ENCODE results near the gene ZNF525.
A peak's percentile ranks its signal among the peaks of the same experiment; 100 is the strongest.
"Not testable (repeated sequence)": the region's sequence is repeated elsewhere in the genome, so short reads cannot be mapped to it uniquely, and the experiment has no call there.

The ZNF525 gene

DNA sequence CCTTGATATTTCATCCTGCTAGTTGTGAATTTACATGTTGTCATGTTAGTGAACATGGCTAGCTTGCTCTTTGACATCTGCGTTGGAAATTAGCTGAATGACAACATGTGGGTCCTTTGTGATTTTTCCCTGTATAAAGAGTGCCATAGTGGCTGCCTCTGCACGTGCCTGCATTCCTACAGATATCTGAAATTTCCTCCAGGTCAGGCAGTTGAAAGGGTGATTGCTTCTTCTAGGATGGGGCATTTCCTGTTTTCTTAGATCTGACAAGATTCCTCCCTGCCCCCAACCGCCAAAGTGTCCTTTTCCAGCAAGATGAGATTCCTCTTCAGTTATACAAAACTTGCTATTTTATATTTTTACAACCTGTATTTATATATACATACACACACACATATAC is 8.8 kb downstream of the ZNF525 start:
- Histone ChIP-seq H3K27me3 (ENCODE audit: control insufficient read depth, insufficient read depth, low read length) (no peaks in the 10 kb centered on the region), H3K36me3 (ENCODE audit: control insufficient read depth, insufficient read depth, low read length) (peaks cover 14% of the 10 kb centered on the region), H3K4me3 (ENCODE audit: low read depth, low read length) (no peak overlapping the region), H3K9me3 (ENCODE audit: control insufficient read depth, insufficient read depth, low read length) (no peaks in the 10 kb centered on the region), H3K9ac (ENCODE audit: low read depth, low read length) (no peak overlapping the region), H3K4me1 (ENCODE audit: control insufficient read depth, insufficient read depth, low read length) (no peaks in the 10 kb centered on the region)

DNA sequence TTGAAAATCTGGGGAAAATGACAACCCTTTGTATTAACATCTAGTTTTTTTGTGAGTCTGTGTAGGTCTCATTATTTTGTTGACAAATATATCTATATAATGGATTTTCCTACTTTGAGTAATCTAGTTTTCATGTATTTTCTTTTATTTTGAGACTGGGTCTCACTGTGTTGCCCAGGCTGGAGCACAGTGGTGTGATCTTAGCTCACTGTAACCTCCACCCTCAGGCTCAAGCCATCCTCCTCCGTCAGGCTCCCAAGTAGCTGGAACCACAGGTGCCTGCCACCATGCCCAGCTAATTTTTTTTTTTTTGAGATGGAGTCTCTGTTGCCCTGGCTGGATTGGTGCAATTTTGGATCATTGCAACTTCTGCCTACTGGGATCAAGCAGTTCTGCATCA is 9.2 kb downstream of the ZNF525 start:
- Histone ChIP-seq H3K36me3 (ENCODE audit: control insufficient read depth, insufficient read depth, low read length) (peaks cover 14% of the 10 kb centered on the region), H3K27me3 (ENCODE audit: control insufficient read depth, insufficient read depth, low read length) (no peaks in the 10 kb centered on the region), H3K9me3 (ENCODE audit: control insufficient read depth, insufficient read depth, low read length) (no peaks in the 10 kb centered on the region), H3K4me3 (ENCODE audit: low read depth, low read length) (no peak overlapping the region), H3K9ac (ENCODE audit: low read depth, low read length) (no peak overlapping the region), H3K4me1 (ENCODE audit: control insufficient read depth, insufficient read depth, low read length) (no peaks in the 10 kb centered on the region)

DNA sequence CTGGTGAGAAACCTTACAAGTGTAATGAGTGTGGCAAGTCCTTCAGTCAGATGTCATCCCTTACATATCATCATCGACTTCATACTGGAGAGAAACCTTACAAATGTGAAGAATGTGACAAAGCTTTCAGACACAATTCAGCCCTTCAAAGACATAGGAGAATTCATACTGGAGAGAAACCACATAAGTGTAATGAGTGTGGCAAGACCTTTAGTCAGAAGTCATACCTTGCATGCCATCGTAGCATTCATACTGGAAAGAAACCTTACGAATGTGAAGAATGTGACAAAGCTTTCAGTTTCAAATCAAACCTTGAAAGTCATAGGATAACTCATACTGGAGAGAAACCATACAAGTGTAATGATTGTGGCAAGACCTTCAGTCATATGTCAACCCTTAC is 15.9 kb downstream of the ZNF525 start:
- Histone ChIP-seq H3K36me3 (ENCODE audit: control insufficient read depth, insufficient read depth, low read length) (peaks cover 35% of the 10 kb centered on the region), H3K9ac (ENCODE audit: low read depth, low read length) (no peak overlapping the region), H3K4me1 (ENCODE audit: control insufficient read depth, insufficient read depth, low read length) (no peaks in the 10 kb centered on the region), H3K9me3 (ENCODE audit: control insufficient read depth, insufficient read depth, low read length) (peaks cover 7% of the 10 kb centered on the region), H3K27me3 (ENCODE audit: control insufficient read depth, insufficient read depth, low read length) (no peaks in the 10 kb centered on the region), H3K4me3 (ENCODE audit: low read depth, low read length) (no peak overlapping the region)

DNA sequence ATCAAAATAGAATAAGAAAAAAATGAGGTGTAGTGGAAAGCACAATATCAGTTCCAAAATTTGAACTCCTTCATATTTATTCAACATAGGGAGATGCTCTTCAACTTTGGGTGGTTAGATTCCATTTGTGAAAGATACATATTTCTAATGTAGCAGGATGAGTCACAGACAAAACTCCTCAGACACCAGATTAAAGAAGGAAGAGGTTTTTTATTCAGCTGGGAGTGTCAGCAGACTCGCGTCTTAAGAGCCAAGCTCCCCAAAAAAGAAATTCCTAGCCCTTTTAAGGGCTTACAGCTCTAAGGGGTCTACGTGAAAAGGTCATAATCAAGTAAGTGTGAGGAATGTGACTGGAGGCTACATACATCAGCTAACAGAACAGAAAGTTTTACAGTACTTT is 22.7 kb downstream of the ZNF525 start:
- no peaks in the 10 kb centered on the region for H3K27me3 ChIP-seq (ENCODE audit: control insufficient read depth, insufficient read depth, low read length)
- no peaks in the 10 kb centered on the region for H3K9me3 ChIP-seq (ENCODE audit: control insufficient read depth, insufficient read depth, low read length)
- peaks cover 9% of the 10 kb centered on the region for H3K36me3 ChIP-seq (ENCODE audit: control insufficient read depth, insufficient read depth, low read length)
- H3K9ac ChIP-seq (ENCODE audit: low read depth, low read length), result no peak overlapping the region
- no peak overlapping the region for H3K4me3 ChIP-seq (ENCODE audit: low read depth, low read length)
- peaks cover 2% of the 10 kb centered on the region for H3K4me1 ChIP-seq (ENCODE audit: control insufficient read depth, insufficient read depth, low read length)

DNA sequence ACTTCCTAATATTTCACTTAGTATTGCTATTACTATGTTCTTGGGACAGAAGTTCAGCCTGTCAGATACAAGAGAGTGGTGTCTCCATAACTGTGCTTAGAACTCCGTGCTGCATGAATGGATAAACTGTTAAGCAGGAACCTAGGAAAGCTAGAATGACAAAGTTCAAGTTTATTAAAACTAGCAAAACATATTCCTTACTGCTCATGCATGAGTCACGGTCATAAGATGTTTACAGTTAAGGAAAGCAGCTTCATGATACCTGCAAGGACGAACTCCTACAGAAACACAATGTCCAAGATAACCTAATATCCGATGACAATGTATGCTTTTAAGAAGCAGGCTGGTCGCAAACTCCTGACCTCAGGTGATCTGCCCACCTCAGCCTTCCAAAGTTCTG is 23.4 kb downstream of the ZNF525 start:
- Histone ChIP-seq H3K36me3 (ENCODE audit: control insufficient read depth, insufficient read depth, low read length) (peaks cover 6% of the 10 kb centered on the region), H3K4me3 (ENCODE audit: low read depth, low read length) (no peak overlapping the region), H3K9me3 (ENCODE audit: control insufficient read depth, insufficient read depth, low read length) (no peaks in the 10 kb centered on the region), H3K4me1 (ENCODE audit: control insufficient read depth, insufficient read depth, low read length) (peaks cover 2% of the 10 kb centered on the region), H3K9ac (ENCODE audit: low read depth, low read length) (no peak overlapping the region), H3K27me3 (ENCODE audit: control insufficient read depth, insufficient read depth, low read length) (no peaks in the 10 kb centered on the region)

DNA sequence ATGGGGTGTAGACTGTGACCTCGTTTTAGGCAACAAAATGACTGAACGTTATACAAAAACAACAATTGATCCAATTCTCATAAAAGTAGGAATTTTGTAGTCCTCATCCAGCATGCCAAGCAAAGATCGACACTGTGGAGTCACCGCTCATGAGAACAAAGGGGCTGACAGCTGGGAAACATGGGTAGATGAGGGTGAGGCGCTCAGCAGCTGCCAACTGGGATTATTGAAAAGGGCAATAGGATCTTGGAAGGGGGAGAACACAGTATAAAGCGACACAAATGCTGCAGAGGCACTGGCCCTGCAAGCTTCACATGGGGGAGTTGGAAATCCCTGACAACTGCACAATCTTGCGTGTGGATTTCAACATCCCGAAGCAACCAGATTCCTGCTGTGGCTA is 24.1 kb downstream of the ZNF525 start:
- Histone ChIP-seq H3K4me1 (ENCODE audit: control insufficient read depth, insufficient read depth, low read length) (peaks cover 2% of the 10 kb centered on the region), H3K27me3 (ENCODE audit: control insufficient read depth, insufficient read depth, low read length) (no peaks in the 10 kb centered on the region), H3K9me3 (ENCODE audit: control insufficient read depth, insufficient read depth, low read length) (no peaks in the 10 kb centered on the region), H3K36me3 (ENCODE audit: control insufficient read depth, insufficient read depth, low read length) (peaks cover 6% of the 10 kb centered on the region), H3K9ac (ENCODE audit: low read depth, low read length) (no peak overlapping the region), H3K4me3 (ENCODE audit: low read depth, low read length) (peak overlapping the region; percentile 55)

DNA sequence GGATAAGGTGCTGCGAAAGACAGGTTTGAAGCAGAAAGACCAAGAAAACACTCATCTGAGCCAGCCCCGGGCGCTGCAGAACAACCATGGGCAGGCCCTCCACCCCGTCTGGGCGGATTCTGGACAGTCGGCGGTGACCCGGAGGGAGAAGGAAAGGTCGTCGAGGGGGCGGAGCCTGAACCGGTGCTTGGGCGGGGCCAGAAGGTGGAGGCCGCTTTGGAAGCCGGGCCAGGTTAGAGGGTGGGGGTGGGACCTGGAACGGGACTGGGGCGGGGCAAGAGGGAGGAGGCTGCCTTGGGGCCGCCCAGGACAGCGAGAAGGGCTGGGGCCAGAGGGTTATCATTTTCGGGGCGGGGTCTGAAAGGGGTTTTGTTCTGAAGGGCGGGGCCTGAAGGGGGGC is 24.5 kb downstream of the ZNF525 start:
- H3K4me3 ChIP-seq (ENCODE audit: low read depth, low read length), result peak overlapping the region; percentile 55
- peaks cover 2% of the 10 kb centered on the region for H3K4me1 ChIP-seq (ENCODE audit: control insufficient read depth, insufficient read depth, low read length)
- H3K9ac ChIP-seq (ENCODE audit: low read depth, low read length), result no peak overlapping the region
- H3K36me3 ChIP-seq (ENCODE audit: control insufficient read depth, insufficient read depth, low read length), result peaks cover 6% of the 10 kb centered on the region
- no peaks in the 10 kb centered on the region for H3K9me3 ChIP-seq (ENCODE audit: control insufficient read depth, insufficient read depth, low read length)
- no peaks in the 10 kb centered on the region for H3K27me3 ChIP-seq (ENCODE audit: control insufficient read depth, insufficient read depth, low read length)

DNA sequence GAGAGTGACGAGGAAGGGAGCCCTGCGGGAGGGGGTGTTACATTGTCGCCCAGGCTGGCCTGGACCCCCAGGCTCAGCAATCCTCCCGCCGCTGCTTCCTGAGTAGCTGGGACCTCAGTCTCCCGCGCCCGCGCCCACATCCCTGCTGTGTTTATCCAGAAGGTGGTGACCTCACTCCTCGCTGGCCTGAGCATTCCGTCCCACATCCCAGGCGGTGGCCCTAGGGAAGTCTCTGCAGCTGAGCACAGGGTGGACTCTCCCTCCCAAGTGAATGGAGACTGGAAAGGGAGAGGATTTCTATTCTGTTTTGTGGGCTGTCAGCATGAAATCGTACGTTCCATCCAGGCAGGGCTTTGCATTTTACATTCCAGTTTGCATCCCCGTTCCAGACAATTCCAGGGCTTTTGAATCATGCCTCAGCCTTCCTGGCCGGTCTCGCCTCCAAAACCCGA is 29.0 kb downstream of the ZNF525 start:
- H3K27me3 ChIP-seq (ENCODE audit: control insufficient read depth, insufficient read depth, low read length), result no peaks in the 10 kb centered on the region
- peaks cover 4% of the 10 kb centered on the region for H3K36me3 ChIP-seq (ENCODE audit: control insufficient read depth, insufficient read depth, low read length)
- H3K4me3 ChIP-seq (ENCODE audit: low read depth, low read length), result peak overlapping the region; percentile 91
- H3K9me3 ChIP-seq (ENCODE audit: control insufficient read depth, insufficient read depth, low read length), result no peaks in the 10 kb centered on the region
- peaks cover 2% of the 10 kb centered on the region for H3K4me1 ChIP-seq (ENCODE audit: control insufficient read depth, insufficient read depth, low read length)
- peak overlapping the region; percentile 4 for H3K9ac ChIP-seq (ENCODE audit: low read depth, low read length)

DNA sequence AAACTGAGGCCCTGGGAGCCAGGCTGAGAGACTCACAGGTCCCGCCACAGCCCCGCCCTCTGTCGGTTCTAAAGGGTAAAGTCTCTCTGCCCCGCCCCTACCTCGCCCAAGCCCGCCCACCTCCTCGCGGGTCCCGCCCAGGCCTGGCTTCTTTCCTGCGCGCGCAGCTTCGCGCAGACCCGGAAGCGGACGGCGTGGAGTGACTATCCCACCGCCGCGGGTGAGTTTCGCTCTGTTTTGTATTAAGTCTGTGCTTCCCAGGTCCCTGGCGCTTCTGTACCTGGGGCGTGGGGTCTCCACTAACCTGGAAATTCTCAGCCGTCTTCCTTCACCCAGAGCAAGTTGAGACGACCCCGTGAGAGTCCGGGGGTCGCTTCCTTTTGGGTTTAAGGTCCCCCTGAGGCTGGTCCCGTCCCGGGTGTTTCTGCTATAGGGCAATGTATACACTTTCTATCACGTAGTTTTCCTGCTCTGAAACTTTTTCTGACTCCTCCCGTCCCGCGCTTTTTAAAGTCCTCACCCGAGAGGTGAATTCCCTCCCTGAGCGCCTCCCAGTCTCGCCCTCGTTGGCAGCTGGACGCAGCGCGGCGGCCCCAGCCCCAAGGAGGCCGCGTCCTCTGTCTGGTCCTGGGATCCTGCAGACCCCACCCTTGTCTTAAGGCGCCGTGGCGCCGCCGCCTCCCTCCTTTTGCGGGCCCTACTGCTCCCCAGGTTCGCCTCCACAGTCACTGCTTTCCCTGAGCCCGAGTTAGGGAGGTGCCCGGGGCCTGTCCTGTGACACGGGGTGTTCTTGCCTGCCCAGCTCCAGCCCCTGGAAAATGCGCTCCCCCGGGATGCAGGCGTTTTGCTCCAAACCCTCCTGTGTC is 29.7 kb downstream of the ZNF525 start, which contains the start of gene ZNF765:
ZNF765 (plus strand) TSS at position 176 of the 866 bp plus-strand sequence. CDS start 2,867 bp downstream, outside the sequence.
- H3K9me3 ChIP-seq (ENCODE audit: control insufficient read depth, insufficient read depth, low read length), result no peaks in the 10 kb centered on the region
- H3K36me3 ChIP-seq (ENCODE audit: control insufficient read depth, insufficient read depth, low read length), result peaks cover 4% of the 10 kb centered on the region
- peak within 1 kb of the TSS; percentile 4 for H3K9ac ChIP-seq (ENCODE audit: low read depth, low read length)
- peaks cover 2% of the 10 kb centered on the region for H3K4me1 ChIP-seq (ENCODE audit: control insufficient read depth, insufficient read depth, low read length)
- peak within 1 kb of the TSS; percentile 91 for H3K4me3 ChIP-seq (ENCODE audit: low read depth, low read length)
- no peaks in the 10 kb centered on the region for H3K27me3 ChIP-seq (ENCODE audit: control insufficient read depth, insufficient read depth, low read length)

DNA sequence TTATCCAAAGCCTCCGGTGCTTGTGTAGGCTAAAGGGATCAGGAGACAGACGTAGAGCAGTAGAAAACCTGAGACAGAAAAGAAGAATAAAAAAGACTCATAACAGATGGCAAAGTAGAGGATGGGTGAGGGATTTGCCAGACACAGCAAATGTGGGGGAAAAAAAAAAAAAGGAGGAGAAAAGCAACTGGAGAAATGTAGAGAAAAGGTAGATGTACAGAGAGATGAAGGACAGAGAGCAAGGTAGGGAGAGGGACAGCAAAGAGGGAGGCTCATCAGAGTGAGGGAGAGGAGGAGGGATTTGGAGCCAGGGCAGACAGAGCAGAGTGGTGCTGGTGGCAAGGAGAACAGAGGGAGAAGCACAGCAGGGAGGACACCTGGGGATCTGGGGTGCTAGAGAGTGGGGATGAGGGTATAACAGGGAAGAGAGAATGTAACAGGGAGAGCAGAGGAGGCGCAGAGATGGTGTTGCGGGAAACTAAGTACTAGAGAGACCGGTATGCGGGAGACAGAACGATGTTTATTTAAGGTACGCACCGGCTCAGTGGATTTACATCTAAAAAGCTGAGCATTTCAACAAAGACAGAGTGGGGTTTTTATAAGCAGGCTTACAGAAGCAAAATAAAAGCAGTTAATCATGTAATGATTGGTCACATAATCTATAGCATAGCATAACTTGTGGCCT is 30.5 kb downstream of the ZNF525 start:
- not testable (repeated sequence) for H3K4me1 ChIP-seq (ENCODE audit: control insufficient read depth, insufficient read depth, low read length); H3K9me3 ChIP-seq (ENCODE audit: control insufficient read depth, insufficient read depth, low read length); H3K36me3 ChIP-seq (ENCODE audit: control insufficient read depth, insufficient read depth, low read length); H3K9ac ChIP-seq (ENCODE audit: low read depth, low read length); H3K27me3 ChIP-seq (ENCODE audit: control insufficient read depth, insufficient read depth, low read length)
- H3K4me3 ChIP-seq (ENCODE audit: low read depth, low read length), result peak overlapping the region; percentile 91

DNA sequence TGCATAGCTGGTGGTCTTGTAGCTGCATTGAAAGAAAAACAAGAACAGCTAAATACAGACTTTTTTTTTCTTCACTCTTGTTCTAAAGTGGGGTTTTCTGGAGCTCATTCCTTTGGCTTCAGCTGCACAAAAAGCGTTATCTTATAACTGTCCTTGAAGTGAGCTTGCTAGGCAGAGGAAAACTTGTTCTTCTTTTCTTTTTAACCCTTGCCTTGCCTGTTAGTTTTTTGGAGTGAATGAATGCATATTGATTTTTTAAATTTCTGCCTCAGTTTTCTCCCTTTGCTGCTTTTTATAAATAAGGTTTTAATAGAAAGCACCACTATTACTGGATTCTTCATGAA is 31.0 kb downstream of the ZNF525 start:
- Histone ChIP-seq H3K4me1 (ENCODE audit: control insufficient read depth, insufficient read depth, low read length) (no peaks in the 10 kb centered on the region), H3K27me3 (ENCODE audit: control insufficient read depth, insufficient read depth, low read length) (no peaks in the 10 kb centered on the region), H3K9me3 (ENCODE audit: control insufficient read depth, insufficient read depth, low read length) (no peaks in the 10 kb centered on the region), H3K4me3 (ENCODE audit: low read depth, low read length) (peak overlapping the region; percentile 91), H3K36me3 (ENCODE audit: control insufficient read depth, insufficient read depth, low read length) (peaks cover 8% of the 10 kb centered on the region), H3K9ac (ENCODE audit: low read depth, low read length) (no peak overlapping the region)

DNA sequence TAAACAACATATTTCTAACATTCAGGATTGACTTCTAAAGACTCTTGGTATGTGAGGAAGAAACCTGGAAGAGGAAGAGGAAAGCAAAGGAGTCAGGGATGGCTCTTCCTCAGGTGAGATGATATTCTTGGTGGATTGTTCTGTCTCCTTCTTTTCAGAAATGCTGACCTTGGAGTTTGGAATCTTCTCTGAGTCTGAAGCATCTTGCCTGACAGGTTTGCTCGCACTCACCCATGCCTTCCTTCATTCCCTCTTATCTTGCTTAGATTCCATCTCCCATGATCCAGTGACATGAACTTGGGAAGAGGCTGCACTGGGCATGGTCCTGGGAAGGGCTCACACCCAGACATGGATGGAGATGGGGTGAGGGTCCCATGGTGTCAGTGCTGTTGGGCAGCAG is 32.4 kb downstream of the ZNF525 start:
- not testable (repeated sequence) for H3K4me3 ChIP-seq (ENCODE audit: low read depth, low read length); H3K4me1 ChIP-seq (ENCODE audit: control insufficient read depth, insufficient read depth, low read length); H3K9me3 ChIP-seq (ENCODE audit: control insufficient read depth, insufficient read depth, low read length); H3K36me3 ChIP-seq (ENCODE audit: control insufficient read depth, insufficient read depth, low read length); H3K9ac ChIP-seq (ENCODE audit: low read depth, low read length); H3K27me3 ChIP-seq (ENCODE audit: control insufficient read depth, insufficient read depth, low read length)

Measured in iPS-15b (cell line).